K562 (cell line): ENCODE results near the gene FBXO11. TPM values are rescaled to one million over a fixed set of nuclear protein-coding genes. Genes with fewer than 3 reads are reported as not detected.
A peak's percentile ranks its signal among the peaks of the same experiment; 100 is the strongest.

Source experiments
- ARID4B ChIP-seq: sonication (generic); formaldehyde crosslinking; IDR thresholded peaks from 2 replicates; pipeline ENCODE4 v1.8.0; 2022; ENCODE audit warnings: mild to moderate bottlenecking, missing genetic modification reagents
- BCLAF1 ChIP-seq, 2 experiments: fragments of 450-650 bp in 1 of 2; IDR thresholded peaks; 2 replicates each; pipeline ENCODE4 v1.6.1; 2011 to 2017; ENCODE audit warnings: low read depth in 2 of 2, antibody characterized with exemption in 1 of 2, borderline replicate concordance in 1 of 2, low read length in 1 of 2, mild to moderate bottlenecking in 1 of 2, mixed read lengths in 1 of 2; ENCODE audit not compliant: control insufficient read depth in 1 of 2
- FOXK2 ChIP-seq, 2 experiments: fragments of 450-650 bp; IDR thresholded peaks in 1 of 2; conservative IDR thresholded peaks in 1 of 2; 2 replicates each; pipeline ENCODE4 v1.6.1; 2016; ENCODE audit warnings: low read depth in 2 of 2, mild to moderate bottlenecking in 1 of 2
- KLF13 ChIP-seq: fragments of 450-650 bp; IDR thresholded peaks from 2 replicates; pipeline ENCODE4 v1.6.1; 2016; ENCODE audit warnings: missing genetic modification characterization, low read depth, mild to moderate bottlenecking, missing compliant biosample characterization, moderate library complexity, borderline replicate concordance
- U2AF1 ChIP-seq: fragments of 200-400 bp; formaldehyde crosslinking; optimal IDR thresholded peaks from 2 replicates; pipeline ENCODE3; 2017; ENCODE audit warnings: mild to moderate bottlenecking, low read depth, low read length, moderate library complexity
- polyA plus RNA-seq, 8 experiments: library from polyadenylated mRNA; depleted of rRNA in 4 of 8; stranded (reverse) in 5 of 8; unstranded in 3 of 8; fragments of >200 nt; fragmentation: Nextera tagmentation in 2 of 8; fragmentation: Illumina TruSeq in 1 of 8; extraction: Ambion mirVana in 2 of 8; extraction: Trizol in 1 of 8; gene quantifications; 2 replicates each; pipeline versions ENCODE4 v1.2.1 to v1.2.3, GENCODE V29; 2011 to 2014; ENCODE audit warnings: inconsistent platforms in 1 of 8, missing spikeins in 1 of 8
- total RNA-seq, 7 experiments: library from RNA; depleted of rRNA in 6 of 7; stranded (reverse); fragments of >200 nt in 6 of 7; fragmentation: Illumina TruSeq in 2 of 7; extraction: Trizol in 2 of 7; gene quantifications; 2 replicates each; pipeline versions ENCODE4 v1.2.1 to v1.2.3, GENCODE V29; 2011 to 2021; ENCODE audit warnings: low replicate concordance in 1 of 7

Gene FBXO11
- total and polyA plus RNA-seq, 9 of the 15 experiments (the other 6 are each of a cell fraction or from before 2014, with no cell fraction given), result 8.8 to 44.5 (median 24.1) TPM

GRCh38 chr2:47905386-47906156 lies 727 bp downstream of the FBXO11 start (continued):
- TF ChIP-seq BCLAF1 (IDR thresholded peaks at IDR 0.05; ENCODE audit: borderline replicate concordance in 1 of 2, control insufficient read depth in 1 of 2, low read depth in 2 of 2, low read length in 1 of 2), result no peak
- no peak for TF ChIP-seq FOXK2 (conservative IDR thresholded peaks at IDR 0.05 in 1 of 2, IDR thresholded peaks at IDR 0.05 in 1 of 2; ENCODE audit: low read depth in 2 of 2)
- no peak for TF ChIP-seq KLF13 (tag)
- TF ChIP-seq ARID4B (CRISPR knock-in tag), result peak; percentile 32
- no peak for TF ChIP-seq U2AF1
